ENCODE data around the gene KIFC3. TPM values are rescaled to one million over a fixed set of nuclear protein-coding genes. Genes with fewer than 3 reads are reported as not detected.
A peak's percentile ranks its signal among the peaks of the same experiment; 100 is the strongest.

The KIFC3 gene
- total and polyA plus RNA-seq, 2 of the 13 experiments (the other 11 are each of a cell fraction or from before 2014, with no cell fraction given) = 42.1 to 45.3 TPM

DNA sequence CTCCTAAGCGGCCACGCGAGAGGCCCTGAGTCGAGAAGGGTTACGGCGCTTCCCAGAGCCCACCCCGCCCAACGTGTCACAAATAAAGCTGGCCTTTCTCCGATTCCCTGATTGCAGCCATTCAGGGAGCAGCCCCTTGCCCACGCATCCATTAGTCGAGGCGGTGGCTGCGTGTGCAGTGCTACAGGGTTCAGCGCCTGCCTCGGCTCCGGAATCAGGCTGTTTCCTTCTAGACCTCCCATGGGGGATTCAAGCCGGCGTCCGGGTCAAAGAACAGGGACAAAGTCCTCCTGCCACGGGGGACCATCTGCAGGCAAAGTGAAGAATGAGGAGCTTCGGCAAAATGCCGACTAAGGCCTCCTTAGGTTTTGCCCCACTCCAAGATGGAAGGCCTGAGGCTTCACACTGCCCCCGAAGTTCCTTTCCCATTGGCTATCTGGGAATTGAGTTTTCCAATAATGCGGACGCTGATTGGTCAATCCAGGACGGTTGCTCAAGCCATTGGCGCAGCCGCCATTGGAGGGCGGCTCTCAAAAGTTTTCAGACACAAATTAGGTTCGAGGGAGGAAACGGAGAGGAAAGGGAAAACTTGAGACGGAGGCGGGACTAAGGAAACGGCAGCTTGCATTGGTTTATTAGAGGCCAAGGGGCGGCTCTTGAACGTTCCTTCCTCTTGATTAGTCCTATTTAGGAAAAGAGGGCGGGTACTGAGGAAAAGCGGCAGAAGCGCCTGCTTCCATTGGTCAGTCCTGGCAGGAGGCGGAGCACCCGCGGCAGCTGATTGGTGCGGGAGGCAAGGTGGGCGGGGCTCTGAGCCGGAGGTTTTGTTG, 67.2 kb downstream of the KIFC3 start (continued):
- TF ChIP-seq, protein P1, sequence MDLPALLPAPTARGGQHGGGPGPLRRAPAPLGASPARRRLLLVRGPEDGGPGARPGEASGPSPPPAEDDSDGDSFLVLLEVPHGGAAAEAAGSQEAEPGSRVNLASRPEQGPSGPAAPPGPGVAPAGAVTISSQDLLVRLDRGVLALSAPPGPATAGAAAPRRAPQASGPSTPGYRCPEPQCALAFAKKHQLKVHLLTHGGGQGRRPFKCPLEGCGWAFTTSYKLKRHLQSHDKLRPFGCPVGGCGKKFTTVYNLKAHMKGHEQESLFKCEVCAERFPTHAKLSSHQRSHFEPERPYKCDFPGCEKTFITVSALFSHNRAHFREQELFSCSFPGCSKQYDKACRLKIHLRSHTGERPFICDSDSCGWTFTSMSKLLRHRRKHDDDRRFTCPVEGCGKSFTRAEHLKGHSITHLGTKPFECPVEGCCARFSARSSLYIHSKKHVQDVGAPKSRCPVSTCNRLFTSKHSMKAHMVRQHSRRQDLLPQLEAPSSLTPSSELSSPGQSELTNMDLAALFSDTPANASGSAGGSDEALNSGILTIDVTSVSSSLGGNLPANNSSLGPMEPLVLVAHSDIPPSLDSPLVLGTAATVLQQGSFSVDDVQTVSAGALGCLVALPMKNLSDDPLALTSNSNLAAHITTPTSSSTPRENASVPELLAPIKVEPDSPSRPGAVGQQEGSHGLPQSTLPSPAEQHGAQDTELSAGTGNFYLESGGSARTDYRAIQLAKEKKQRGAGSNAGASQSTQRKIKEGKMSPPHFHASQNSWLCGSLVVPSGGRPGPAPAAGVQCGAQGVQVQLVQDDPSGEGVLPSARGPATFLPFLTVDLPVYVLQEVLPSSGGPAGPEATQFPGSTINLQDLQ (CRISPR knock-in tag; IDR thresholded peaks at IDR 0.05) = peak; percentile 77; the same call in 1 of the 2 replicates
- no peak for TF ChIP-seq ZBTB14 (CRISPR knock-in tag; IDR thresholded peaks at IDR 0.05)
- TF ChIP-seq ZNF670 (CRISPR knock-in tag; IDR thresholded peaks at IDR 0.05; ENCODE audit: borderline replicate concordance) = 0 out of 2 replicates have a peak, but pooled peaks have one; percentile 85
- TF ChIP-seq PRMT3 (CRISPR knock-in tag; IDR thresholded peaks at IDR 0.05; ENCODE audit: borderline replicate concordance, low read depth) = no peak
- no peak for TF ChIP-seq FOXA1 (IDR thresholded peaks at IDR 0.05)
- no peak for TF ChIP-seq FOXA1 (CRISPR knock-in tag; IDR thresholded peaks at IDR 0.05)
- peak; percentile 64 for TF ChIP-seq ZNF556 (CRISPR knock-in tag; IDR thresholded peaks at IDR 0.05; ENCODE audit: borderline replicate concordance)
- TF ChIP-seq PPARG (CRISPR knock-in tag; conservative IDR thresholded peaks at IDR 0.05) = 0 out of 2 replicates have a peak, but pooled peaks have one; percentile 10
- peak; percentile 84; the same call in 1 of the 2 replicates for TF ChIP-seq KLF15 (CRISPR knock-in tag; IDR thresholded peaks at IDR 0.05; ENCODE audit: borderline replicate concordance)
- TF ChIP-seq, protein P2, sequence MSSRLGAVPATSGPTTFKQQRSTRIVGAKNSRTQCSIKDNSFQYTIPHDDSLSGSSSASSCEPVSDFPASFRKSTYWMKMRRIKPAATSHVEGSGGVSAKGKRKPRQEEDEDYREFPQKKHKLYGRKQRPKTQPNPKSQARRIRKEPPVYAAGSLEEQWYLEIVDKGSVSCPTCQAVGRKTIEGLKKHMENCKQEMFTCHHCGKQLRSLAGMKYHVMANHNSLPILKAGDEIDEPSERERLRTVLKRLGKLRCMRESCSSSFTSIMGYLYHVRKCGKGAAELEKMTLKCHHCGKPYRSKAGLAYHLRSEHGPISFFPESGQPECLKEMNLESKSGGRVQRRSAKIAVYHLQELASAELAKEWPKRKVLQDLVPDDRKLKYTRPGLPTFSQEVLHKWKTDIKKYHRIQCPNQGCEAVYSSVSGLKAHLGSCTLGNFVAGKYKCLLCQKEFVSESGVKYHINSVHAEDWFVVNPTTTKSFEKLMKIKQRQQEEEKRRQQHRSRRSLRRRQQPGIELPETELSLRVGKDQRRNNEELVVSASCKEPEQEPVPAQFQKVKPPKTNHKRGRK (CRISPR knock-in tag; IDR thresholded peaks at IDR 0.05) = no peak
- TF ChIP-seq PAF1 (CRISPR knock-in tag; IDR thresholded peaks at IDR 0.05) = no peak
- TF ChIP-seq FOXJ3 (CRISPR knock-in tag; IDR thresholded peaks at IDR 0.05; ENCODE audit: borderline replicate concordance) = no peak
- no peak for TF ChIP-seq ZNF337 (CRISPR knock-in tag; IDR thresholded peaks at IDR 0.05; ENCODE audit: borderline replicate concordance, low read depth)
- TF ChIP-seq ERF (CRISPR knock-in tag; IDR thresholded peaks at IDR 0.05) = peak; percentile 3; the same call in 1 of the 2 replicates
- TF ChIP-seq ATAD3A (CRISPR knock-in tag; IDR thresholded peaks at IDR 0.05) = 0 out of 2 replicates have a peak, but pooled peaks have one; percentile 20
- TF ChIP-seq ZNF143 (CRISPR knock-in tag; IDR thresholded peaks at IDR 0.05) = peak; percentile 30
- TF ChIP-seq ARID3A (IDR thresholded peaks at IDR 0.05; ENCODE audit: low read depth, low read length) = peak; percentile 54; the same call in 1 of the 2 replicates
- TF ChIP-seq ZNF749 (CRISPR knock-in tag; IDR thresholded peaks at IDR 0.05; ENCODE audit: borderline replicate concordance) = peak; percentile 63; the same call in 1 of the 2 replicates

Data from HepG2 (cell line).